GM23248 (cell line): Measurements from ENCODE around the gene TAB2. TPM values are rescaled to one million over a fixed set of nuclear protein-coding genes. Genes with fewer than 3 reads are reported as not detected.

Experiments
- DNase-seq: peaks from one replicate; pipeline ENCODE4 v3.0.0-alpha.2; 2015
- H2AFZ ChIP-seq: fragments of 200-600 bp; sonication (generic); 2 replicates; pipeline ENCODE4 v1.6.1; 2016; ENCODE audit warnings: antibody characterized with exemption
- H3F3A ChIP-seq: fragments of 200-600 bp; sonication (generic); 2 replicates; pipeline ENCODE4 v1.6.1; 2016; ENCODE audit warnings: mild to moderate bottlenecking, antibody characterized with exemption, mixed run types; ENCODE audit not compliant: insufficient read depth
- H3K27ac ChIP-seq: fragments of 200-600 bp; sonication (generic); 2 replicates; pipeline ENCODE4 v1.5.1; 2016; ENCODE audit warnings: mild to moderate bottlenecking
- H3K27me3 ChIP-seq: fragments of 200-600 bp; sonication (generic); replicated peaks from 2 replicates; pipeline ENCODE4 v1.6.1; 2016; ENCODE audit warnings: mild to moderate bottlenecking; ENCODE audit not compliant: insufficient read depth
- H3K36me3 ChIP-seq: fragments of 200-600 bp; sonication (generic); 2 replicates; pipeline ENCODE4 v1.6.1; 2016; ENCODE audit warnings: low read depth, mild to moderate bottlenecking
- H3K4me1 ChIP-seq: fragments of 200-600 bp; sonication (generic); 2 replicates; pipeline ENCODE4 v1.6.1; 2016; ENCODE audit warnings: mild to moderate bottlenecking; ENCODE audit not compliant: insufficient read depth
- H3K4me2 ChIP-seq: fragments of 200-600 bp; sonication (generic); one replicate; pipeline ENCODE4 v1.6.1; 2016; ENCODE audit warnings: mild to moderate bottlenecking; ENCODE audit not compliant: unreplicated experiment
- H3K4me3 ChIP-seq: fragments of 200-600 bp; sonication (generic); 2 replicates; pipeline ENCODE4 v1.5.1; 2016; ENCODE audit warnings: mild to moderate bottlenecking
- H3K79me2 ChIP-seq: fragments of 200-600 bp; sonication (generic); 2 replicates; pipeline ENCODE4 v1.6.1; 2016; ENCODE audit warnings: mild to moderate bottlenecking; ENCODE audit not compliant: insufficient read depth
- H3K9ac ChIP-seq: fragments of 200-600 bp; sonication (generic); 2 replicates; pipeline ENCODE4 v1.6.1; 2016; ENCODE audit warnings: mild to moderate bottlenecking
- H3K9me2 ChIP-seq: fragments of 200-600 bp; sonication (generic); 2 replicates; pipeline ENCODE4 v1.6.1; 2016; ENCODE audit warnings: mixed run types, mild to moderate bottlenecking, moderate library complexity; ENCODE audit not compliant: insufficient read depth
- H3K9me3 ChIP-seq: fragments of 200-600 bp; sonication (generic); one replicate; pipeline ENCODE4 v1.6.1; 2017; ENCODE audit warnings: low read depth
- H4K20me1 ChIP-seq: fragments of 200-600 bp; sonication (generic); 2 replicates; pipeline ENCODE4 v1.6.0; 2016; ENCODE audit not compliant: insufficient read depth
- EZH2 ChIP-seq: fragments of 200-600 bp; sonication (generic); IDR thresholded peaks from 2 replicates; pipeline ENCODE4 v1.6.1; 2018; ENCODE audit warnings: antibody characterized with exemption, mild to moderate bottlenecking; ENCODE audit not compliant: insufficient read depth, poor library complexity, severe bottlenecking
- EZH2phosphoT487 ChIP-seq: fragments of 200-600 bp; sonication (generic); IDR thresholded peaks from 2 replicates; pipeline ENCODE4 v1.6.1; 2018; ENCODE audit warnings: antibody characterized with exemption, moderate library complexity, mild to moderate bottlenecking, low read depth; ENCODE audit not compliant: insufficient read depth
- WGBS, 2 experiments: methylation state at CpG; one replicate each; pipeline ENCODE4 v1.1.6; 2015 to 2017; ENCODE audit warnings: low lambda C conversion rate in 2 of 2, low coverage in 1 of 2; ENCODE audit errors: missing lambda C conversion rate in 2 of 2; 5-methylcytosine and 5-hydroxymethylcytosine counted together
- in situ Hi-C: fragments of 300-500 bp; cut with MboI; formaldehyde crosslinking; loops from 2 replicates; pipeline ENCODE4 v1.15.0; 2020
- polyA plus RNA-seq: library from polyadenylated mRNA; unstranded; fragments of >200 nt; fragmentation: Nextera tagmentation; extraction: Ambion mirVana; gene quantifications from 2 replicates; pipeline ENCODE4 v1.2.1, GENCODE V29; 2016
- total RNA-seq: library from RNA; depleted of rRNA; stranded (reverse); fragments of >200 nt; shearing (Covaris generic); gene quantifications from 2 replicates; pipeline ENCODE4 v1.2.3, GENCODE V29; 2014; rRNA removed

The TAB2 gene
- 28.4 and 30.7 TPM in 2 replicates for total RNA-seq
- 10.8 and 11.6 TPM in 2 replicates for polyA plus RNA-seq

GRCh38 chr6:149317644-149318571 is at the start of gene TAB2:
Gene TAB2, plus strand, starts transcription at chr6:149317712. Its CDS starts 52,286 bp downstream, at chr6:149369998.
- H3F3A ChIP-seq = peaks cover 29% of the 10 kb centered on the region
- peak; percentile 72 for DNase-seq
- H3K9me3 ChIP-seq = no peaks in the 10 kb centered on the region
- H3K4me1 ChIP-seq = peaks cover 28% of the 10 kb centered on the region
- peaks cover 17% of the 10 kb centered on the region; the same call in 1 of the 2 replicates for H4K20me1 ChIP-seq
- H3K9me2 ChIP-seq = no peaks in the 10 kb centered on the region
- no peaks in the 10 kb centered on the region for H3K27me3 ChIP-seq
- H3K27ac ChIP-seq = peak within 1 kb of the TSS; percentile 87
- peak within 1 kb of the TSS; percentile 93 for H3K4me3 ChIP-seq
- peaks cover 62% of the 10 kb centered on the region for H3K79me2 ChIP-seq
- peak within 1 kb of the TSS; percentile 94 for H3K9ac ChIP-seq
- TF ChIP-seq EZH2 (no peak), EZH2phosphoT487 (no peak)
- in situ Hi-C loops = no loop called here
- peak within 1 kb of the TSS; percentile 96 for H2AFZ ChIP-seq
- WGBS, 2 experiments = 0 to 1% methylated on average over 1 to 69 of the region's 92 CpGs
- peak within 1 kb of the TSS; percentile 86 for H3K4me2 ChIP-seq
- no peaks in the 10 kb centered on the region for H3K36me3 ChIP-seq

GRCh38 chr6:149268146-149268545 is 49.4 kb upstream of the TAB2 start:
- DNase-seq = no peak
- Histone ChIP-seq H3K4me3 (no peak overlapping the region), H3K27me3 (peaks cover 23% of the 10 kb centered on the region), H4K20me1 (no peaks in the 10 kb centered on the region), H3F3A (no peaks in the 10 kb centered on the region), H3K4me2 (no peak overlapping the region), H3K79me2 (no peaks in the 10 kb centered on the region), H3K27ac (no peak overlapping the region), H3K4me1 (peaks cover 9% of the 10 kb centered on the region; the same call in 1 of the 2 replicates), H3K9ac (no peak overlapping the region), H3K9me2 (no peaks in the 10 kb centered on the region), H3K36me3 (no peaks in the 10 kb centered on the region), H2AFZ (no peak overlapping the region), H3K9me3 (no peaks in the 10 kb centered on the region)
- in situ Hi-C loops = no loop called here
- WGBS, 2 experiments = 59 to 66% methylated on average over 5 of the region's 5 CpGs
- TF ChIP-seq EZH2phosphoT487 (no peak), EZH2 (no peak)

GRCh38 chr6:149268768-149269167 is 48.7 kb upstream of the TAB2 start:
- H2AFZ ChIP-seq = no peak overlapping the region
- WGBS, 2 experiments = 36 to 46% methylated on average over 1 of the region's 1 CpG
- H3K4me1 ChIP-seq = peaks cover 9% of the 10 kb centered on the region; the same call in 1 of the 2 replicates
- no peak overlapping the region for H3K4me3 ChIP-seq
- H3K9me3 ChIP-seq = no peaks in the 10 kb centered on the region
- no peaks in the 10 kb centered on the region for H3K36me3 ChIP-seq
- peaks cover 23% of the 10 kb centered on the region for H3K27me3 ChIP-seq
- H3F3A ChIP-seq = no peaks in the 10 kb centered on the region
- H3K27ac ChIP-seq = no peak overlapping the region
- H3K9ac ChIP-seq = no peak overlapping the region
- DNase-seq = no peak
- in situ Hi-C loops = no loop called here
- H3K79me2 ChIP-seq = no peaks in the 10 kb centered on the region
- H3K4me2 ChIP-seq = no peak overlapping the region
- H4K20me1 ChIP-seq = no peaks in the 10 kb centered on the region
- TF ChIP-seq EZH2 (no peak), EZH2phosphoT487 (no peak)
- no peaks in the 10 kb centered on the region for H3K9me2 ChIP-seq

- no peaks in the 10 kb centered on the region for H3F3A ChIP-seq
- H3K27me3 ChIP-seq = peaks cover 12% of the 10 kb centered on the region
- H3K79me2 ChIP-seq = no peaks in the 10 kb centered on the region
- H3K27ac ChIP-seq = no peak overlapping the region
- H4K20me1 ChIP-seq = no peaks in the 10 kb centered on the region
- in situ Hi-C loops = no loop called here
- no peak overlapping the region for H3K4me3 ChIP-seq
- H2AFZ ChIP-seq = no peak overlapping the region
- DNase-seq = no peak
- H3K4me1 ChIP-seq = peaks cover 9% of the 10 kb centered on the region; the same call in 1 of the 2 replicates
- no peaks in the 10 kb centered on the region for H3K36me3 ChIP-seq
- no peak for TF ChIP-seq EZH2phosphoT487
- TF ChIP-seq EZH2 = no peak
- 90 to 95% methylated on average over 4 of the region's 4 CpGs for WGBS, 2 experiments
- no peaks in the 10 kb centered on the region for H3K9me3 ChIP-seq
- no peak overlapping the region for H3K9ac ChIP-seq
- H3K4me2 ChIP-seq = no peak overlapping the region
- H3K9me2 ChIP-seq = no peaks in the 10 kb centered on the region
Measured at GRCh38 chr6:149270616-149271015, 46.9 kb upstream of the TAB2 start.
